ENCODE results near the gene POMGNT1. TPM values are rescaled to one million over a fixed set of nuclear protein-coding genes. Genes with fewer than 3 reads are reported as not detected.
A peak's percentile ranks its signal among the peaks of the same experiment; 100 is the strongest.

The POMGNT1 gene
- total and polyA plus RNA-seq, 2 of the 13 experiments (the other 11 are each of a cell fraction or from before 2014, with no cell fraction given) = 33.9 to 46.8 TPM

GRCh38 chr1:46247436-46248121, 49.3 kb upstream of the POMGNT1 start, which contains the start of gene RAD54L (continued):
- TF ChIP-seq ZNF503 (CRISPR knock-in tag; IDR thresholded peaks at IDR 0.05) = no peak
- TF ChIP-seq MTERF4 (CRISPR knock-in tag; IDR thresholded peaks at IDR 0.05) = no peak
- TF ChIP-seq ZNF709 (CRISPR knock-in tag; IDR thresholded peaks at IDR 0.05) = no peak
- TF ChIP-seq NFE2L1 (CRISPR knock-in tag; IDR thresholded peaks at IDR 0.05; ENCODE audit: borderline replicate concordance) = no peak
- TF ChIP-seq AFF4 (CRISPR knock-in tag; IDR thresholded peaks at IDR 0.05) = no peak
- peak; percentile 15; the same call in 1 of the 2 replicates for TF ChIP-seq ZNF891 (CRISPR knock-in tag; IDR thresholded peaks at IDR 0.05)
- no peak for TF ChIP-seq ZNF367 (CRISPR knock-in tag; IDR thresholded peaks at IDR 0.05; ENCODE audit: borderline replicate concordance)
- TF ChIP-seq KAT8 (CRISPR knock-in tag; IDR thresholded peaks at IDR 0.05) = peak; percentile 79; the same call in 1 of the 2 replicates
- no peak for TF ChIP-seq GFI1 (CRISPR knock-in tag; IDR thresholded peaks at IDR 0.05; ENCODE audit: borderline replicate concordance)
- peak; percentile 80; the same call in 1 of the 2 replicates for TF ChIP-seq ZNF263 (CRISPR knock-in tag; IDR thresholded peaks at IDR 0.05)
- TF ChIP-seq ATF3 (CRISPR knock-in tag; IDR thresholded peaks at IDR 0.05) = no peak
- TF ChIP-seq RERE (CRISPR knock-in tag; IDR thresholded peaks at IDR 0.05; ENCODE audit: low read depth) = no peak
- TF ChIP-seq MIER3 (CRISPR knock-in tag; IDR thresholded peaks at IDR 0.05; ENCODE audit: borderline replicate concordance) = peak; percentile 79; the same call in 1 of the 2 replicates
- no peak for TF ChIP-seq ZNF674 (CRISPR knock-in tag; IDR thresholded peaks at IDR 0.05; ENCODE audit: low read depth)
- no peak; the same call in 1 of the 2 replicates for TF ChIP-seq ZIK1 (CRISPR knock-in tag; IDR thresholded peaks at IDR 0.05; ENCODE audit: borderline replicate concordance, low read depth)

All from HepG2 (cell line).